HCT116 (cell line): Measurements from ENCODE around the gene ALDH1A2. TPM values are rescaled to one million over a fixed set of nuclear protein-coding genes. Genes with fewer than 3 reads are reported as not detected.

Experiments used
- ATAC-seq: fragments of 200-7000 bp; cut with Tn5 transposase; 2 replicates; pipeline ENCODE4 v1.9.1; 2020; ENCODE audit warnings: mild to moderate bottlenecking, moderate library complexity
- BruUV-seq: library from RNA; stranded (reverse); fragments of 400-500 nt; replicated peaks from 2 replicates; lab custom pipeline; 2021; lab: Mats Ljungman, UMichigan
- CTCF ChIA-PET: fragments of 300-600 bp; sonication (Branson Sonifier 250); formaldehyde crosslinking; loops from one replicate; lab custom pipeline; 2021; ENCODE audit warnings: antibody characterized with exemption; lab: Charles Lee
- POLR2A ChIA-PET: fragments of 300-600, 350-600 bp; sonication (Branson Sonifier 250); formaldehyde crosslinking; loops from one replicate; lab custom pipeline; 2021; ENCODE audit warnings: antibody characterized with exemption; lab: Charles Lee
- RAD21 ChIA-PET, 2 experiments: fragments of 300-600 bp; sonication (Branson Sonifier 250); formaldehyde crosslinking; loops; one replicate each; lab custom pipeline; 2023; ENCODE audit warnings: low total read pairs in 2 of 2; ENCODE audit not compliant: uncharacterized antibody in 2 of 2, unreplicated experiment in 2 of 2, low non-redundant PET in 1 of 2; lab: Charles Lee
- DNase-seq: peaks from one replicate; pipeline ENCODE4 v3.0.0-alpha.2; 2010; ENCODE audit warnings: low read depth, low spot score
- H2AFZ ChIP-seq: fragments of 200-600 bp; shearing (Covaris generic), sonication (generic); 2 replicates; pipeline ENCODE4 v1.6.1; 2017; ENCODE audit warnings: low read depth, mixed run types, mixed read lengths, antibody characterized with exemption, low read length; ENCODE audit not compliant: poor library complexity, severe bottlenecking
- H3K27ac ChIP-seq: 2 replicates; pipeline ENCODE4 v1.5.1; 2012; ENCODE audit warnings: low read depth, low read length
- H3K27me3 ChIP-seq: fragments of 200-600 bp; sonication (generic); 2 replicates; pipeline ENCODE4 v1.6.1; 2016; ENCODE audit warnings: mixed run types, low read length, mixed read lengths; ENCODE audit not compliant: insufficient read depth
- H3K36me3 ChIP-seq, 2 experiments: fragments of 200-500 bp in 1 of 2; fragments of 200-600 bp in 1 of 2; sonication (Bioruptor generic) in 1 of 2; sonication (generic) in 1 of 2; 2 replicates each; pipeline versions ENCODE4 v1.5.1 to v1.6.1; 2014 to 2016; ENCODE audit warnings: low read length in 2 of 2, inconsistent platforms in 1 of 2, mixed read lengths in 1 of 2, mixed run types in 1 of 2; ENCODE audit not compliant: insufficient read depth in 2 of 2, control insufficient read depth in 1 of 2
- H3K4me1 ChIP-seq, 2 experiments: fragments of 200-600 bp in 1 of 2; sonication (generic) in 1 of 2; 2 replicates each; pipeline versions ENCODE4 v1.5.1 to v1.6.1; 2012 to 2017; ENCODE audit warnings: low read length in 2 of 2, inconsistent platforms in 1 of 2, mild to moderate bottlenecking in 1 of 2, mixed read lengths in 1 of 2, mixed run types in 1 of 2, moderate library complexity in 1 of 2; ENCODE audit not compliant: insufficient read depth in 2 of 2, control insufficient read depth in 1 of 2
- H3K4me2 ChIP-seq: fragments of 200-600 bp; sonication (generic); 2 replicates; pipeline ENCODE4 v1.6.1; 2017; ENCODE audit warnings: mixed run types, low read length, mixed read lengths
- H3K4me3 ChIP-seq, 2 experiments: fragments of 200-600 bp in 1 of 2; sonication (generic) in 1 of 2; replicated peaks in 1 of 2; 2 replicates each; pipeline ENCODE4 v1.5.1; 2011 to 2016; ENCODE audit warnings: low read length in 2 of 2, control low read depth in 1 of 2, low read depth in 1 of 2, mild to moderate bottlenecking in 1 of 2, mixed read lengths in 1 of 2, mixed run types in 1 of 2
- H3K79me2 ChIP-seq: fragments of 200-600 bp; sonication (generic); 2 replicates; pipeline ENCODE4 v1.6.1; 2017; ENCODE audit warnings: mild to moderate bottlenecking, mixed run types, low read length, moderate library complexity, mixed read lengths; ENCODE audit not compliant: insufficient read depth
- H3K9ac ChIP-seq: fragments of 200-600 bp; sonication (generic); 2 replicates; pipeline ENCODE4 v1.6.1; 2016; ENCODE audit warnings: low read length, mixed read lengths
- H3K9me2 ChIP-seq: fragments of 200-600 bp; sonication (generic), shearing (Covaris generic); 2 replicates; pipeline ENCODE4 v1.6.1; 2017; ENCODE audit warnings: mixed run types, mild to moderate bottlenecking, moderate library complexity; ENCODE audit not compliant: insufficient read depth
- H3K9me3 ChIP-seq, 2 experiments: fragments of 200-500 bp in 1 of 2; fragments of 200-600 bp in 1 of 2; sonication (Bioruptor generic) in 1 of 2; sonication (generic) in 1 of 2; 2 replicates each; pipeline ENCODE4 v1.6.1; 2014 to 2017; ENCODE audit warnings: low read length in 2 of 2, mixed read lengths in 2 of 2, inconsistent platforms in 1 of 2, low read depth in 1 of 2, mild to moderate bottlenecking in 1 of 2, mixed run types in 1 of 2, moderate library complexity in 1 of 2; ENCODE audit not compliant: control insufficient read depth in 1 of 2, insufficient read depth in 1 of 2
- H4K20me1 ChIP-seq: fragments of 200-600 bp; sonication (generic), shearing (Covaris generic); 2 replicates; pipeline ENCODE4 v1.6.1; 2017; ENCODE audit warnings: mixed run types, mild to moderate bottlenecking, moderate library complexity; ENCODE audit not compliant: insufficient read depth
- CBX3 ChIP-seq: IDR thresholded peaks from 2 replicates; pipeline ENCODE4 v1.6.1; 2012; ENCODE audit warnings: low read depth
- CEBPB ChIP-seq: IDR thresholded peaks from 2 replicates; pipeline ENCODE4 v1.6.1; 2012; ENCODE audit warnings: low read depth
- CTCF ChIP-seq, 3 experiments: fragments of 200-600 bp in 1 of 3; sonication (generic) in 1 of 3; IDR thresholded peaks in 2 of 3; conservative IDR thresholded peaks in 1 of 3; 2 replicates each; pipeline ENCODE4 v1.5.1; 2012 to 2017; ENCODE audit warnings: low read depth in 2 of 3, low read length in 2 of 3, antibody characterized with exemption in 1 of 3, borderline replicate concordance in 1 of 3, control low read depth in 1 of 3, mild to moderate bottlenecking in 1 of 3, mixed read lengths in 1 of 3, mixed run types in 1 of 3, moderate library complexity in 1 of 3; ENCODE audit not compliant: insufficient read depth in 1 of 3
- ELF1 ChIP-seq: IDR thresholded peaks from 2 replicates; pipeline ENCODE4 v1.6.1; 2012; ENCODE audit warnings: low read depth, borderline replicate concordance
- EZH2phosphoT487 ChIP-seq: fragments of 200-600 bp; IDR thresholded peaks from 2 replicates; pipeline ENCODE4 v1.6.1; 2018; ENCODE audit warnings: antibody characterized with exemption, borderline replicate concordance
- FOSL1 ChIP-seq: IDR thresholded peaks from 2 replicates; pipeline ENCODE4 v1.6.1; 2012; ENCODE audit warnings: low read depth
- JUND ChIP-seq: IDR thresholded peaks from 2 replicates; pipeline ENCODE4 v1.6.1; 2012
- POLR2A ChIP-seq: IDR thresholded peaks from 2 replicates; pipeline ENCODE4 v1.7.0; 2011; ENCODE audit warnings: borderline replicate concordance; ENCODE audit not compliant: insufficient read depth, insufficient read length; ENCODE audit errors: extremely low read depth
- POLR2AphosphoS5 ChIP-seq: IDR thresholded peaks from 2 replicates; pipeline ENCODE4 v1.6.1; 2011; ENCODE audit warnings: mild to moderate bottlenecking, low read depth, low read length, moderate library complexity
- SP1 ChIP-seq: IDR thresholded peaks from 2 replicates; pipeline ENCODE4 v1.6.1; 2012; ENCODE audit warnings: low read depth
- TCF7L2 ChIP-seq: IDR thresholded peaks from 2 replicates; pipeline ENCODE4 v1.7.0; 2011; ENCODE audit warnings: borderline replicate concordance, inconsistent platforms; ENCODE audit not compliant: insufficient read depth, insufficient read length; ENCODE audit errors: extremely low read depth
- YY1 ChIP-seq: IDR thresholded peaks from 2 replicates; pipeline ENCODE4 v1.6.1; 2011; ENCODE audit warnings: low read length, low read depth, moderate library complexity, mild to moderate bottlenecking; ENCODE audit not compliant: insufficient replicate concordance; ENCODE audit errors: extremely low read depth
- ZBTB33 ChIP-seq: IDR thresholded peaks from 2 replicates; pipeline ENCODE4 v1.6.1; 2011; ENCODE audit warnings: mild to moderate bottlenecking, low read length, moderate library complexity; ENCODE audit not compliant: insufficient replicate concordance; ENCODE audit errors: extremely low read depth
- ZFX ChIP-seq: fragments of 450-650 bp; IDR thresholded peaks from 2 replicates; pipeline ENCODE4 v1.6.1; 2017
- ZNF274 ChIP-seq: fragments of 200-500 bp; sonication (Bioruptor generic); IDR thresholded peaks from 2 replicates; pipeline ENCODE4 v1.6.1; 2014; ENCODE audit warnings: mild to moderate bottlenecking, low read depth, low read length, inconsistent platforms
- intact Hi-C: fragments of 100-400 bp; cut with micrococcal nuclease; formaldehyde crosslinking; loops from 2 replicates; pipeline ENCODE4 v1.10.0; 2022
- total RNA-seq: library from RNA; stranded (reverse); gene quantifications from one replicate; pipeline ENCODE4 v1.2.1, GENCODE V29; 2021; ENCODE audit not compliant: unreplicated experiment

The ALDH1A2 gene
- total RNA-seq, 1 experiment from 2014 or later = 1.7 TPM

GRCh38 chr15:58096529-58097084 lies 31.1 kb upstream of the ALDH1A2 start:
- no peaks in the 10 kb centered on the region for H3K9me2 ChIP-seq
- no TSS peak for BruUV-seq
- H3K79me2 ChIP-seq = no peaks in the 10 kb centered on the region
- no peaks in the 10 kb centered on the region for H3K9me3 ChIP-seq
- DNase-seq (no peak), ATAC-seq (no peak)
- RAD21 ChIA-PET = no interaction called here
- intact Hi-C loops = no loop called here
- H3K27me3 ChIP-seq = no peaks in the 10 kb centered on the region
- no peaks in the 10 kb centered on the region for H3K4me1 ChIP-seq
- H2AFZ ChIP-seq = no peak overlapping the region
- H3K27ac ChIP-seq = no peak overlapping the region
- no peaks in the 10 kb centered on the region for H3K36me3 ChIP-seq
- no peak overlapping the region for H3K4me3 ChIP-seq
- no peaks in the 10 kb centered on the region for H4K20me1 ChIP-seq
- CTCF ChIA-PET = no interaction called here
- POLR2A ChIA-PET = no interaction called here
- TF ChIP-seq JUND (no peak), ZNF274 (no peak), CBX3 (no peak), EZH2phosphoT487 (no peak), YY1 (no peak), SP1 (no peak), ZFX (no peak), POLR2AphosphoS5 (no peak), CEBPB (no peak), ELF1 (no peak), CTCF (IDR thresholded peaks at IDR 0.05 in 2 of 3, conservative IDR thresholded peaks at IDR 0.05 in 1 of 3; ENCODE audit: borderline replicate concordance in 1 of 3, insufficient read depth in 1 of 3, low read depth in 2 of 3, low read length in 2 of 3) (no peak), POLR2A (no peak), ZBTB33 (no peak), FOSL1 (no peak), TCF7L2 (no peak)
- H3K4me2 ChIP-seq = no peak overlapping the region
- no peak overlapping the region for H3K9ac ChIP-seq
